Fibroblast of pulmonary artery (primary cell): ENCODE results near the gene NCK2.

Source experiments
- DNase-seq: peaks from one replicate; pipeline ENCODE4 v3.0.0-alpha.2; 2010; ENCODE audit warnings: low read depth
- H3K4me3 ChIP-seq: replicated peaks from 2 replicates; pipeline ENCODE4 v1.5.1; 2011; ENCODE audit warnings: low read depth, mild to moderate bottlenecking, control low read depth, low read length, moderate library complexity
- TF ChIP-seq, protein P1 (sequence below): IDR thresholded peaks from 2 replicates; pipeline ENCODE4 v1.5.1; 2011; ENCODE audit warnings: mild to moderate bottlenecking, control low read depth, low read length, inconsistent platforms; ENCODE audit errors: missing control alignments

Gene NCK2

DNA sequence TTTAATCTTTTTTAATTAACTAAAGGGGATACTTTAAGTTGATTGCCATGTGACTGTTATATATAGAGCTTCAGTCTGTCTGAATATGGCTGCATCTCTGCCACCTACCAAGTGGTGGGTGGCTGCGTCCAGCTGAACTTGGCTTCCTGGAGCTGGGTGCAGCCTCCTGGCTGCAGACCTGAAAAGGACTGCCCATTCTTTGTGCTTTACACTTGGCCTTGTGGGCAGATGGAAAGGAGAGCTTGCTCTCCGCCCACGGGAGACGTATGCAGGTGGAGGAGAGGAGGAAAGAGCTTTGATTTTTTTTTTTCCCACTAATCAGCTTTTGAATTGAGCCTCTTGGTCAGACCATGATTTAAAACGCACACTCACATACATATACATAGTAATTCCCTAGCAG, 34.7 kb downstream of the NCK2 start:
- no peak overlapping the region for H3K4me3 ChIP-seq
- TF ChIP-seq, protein P1, sequence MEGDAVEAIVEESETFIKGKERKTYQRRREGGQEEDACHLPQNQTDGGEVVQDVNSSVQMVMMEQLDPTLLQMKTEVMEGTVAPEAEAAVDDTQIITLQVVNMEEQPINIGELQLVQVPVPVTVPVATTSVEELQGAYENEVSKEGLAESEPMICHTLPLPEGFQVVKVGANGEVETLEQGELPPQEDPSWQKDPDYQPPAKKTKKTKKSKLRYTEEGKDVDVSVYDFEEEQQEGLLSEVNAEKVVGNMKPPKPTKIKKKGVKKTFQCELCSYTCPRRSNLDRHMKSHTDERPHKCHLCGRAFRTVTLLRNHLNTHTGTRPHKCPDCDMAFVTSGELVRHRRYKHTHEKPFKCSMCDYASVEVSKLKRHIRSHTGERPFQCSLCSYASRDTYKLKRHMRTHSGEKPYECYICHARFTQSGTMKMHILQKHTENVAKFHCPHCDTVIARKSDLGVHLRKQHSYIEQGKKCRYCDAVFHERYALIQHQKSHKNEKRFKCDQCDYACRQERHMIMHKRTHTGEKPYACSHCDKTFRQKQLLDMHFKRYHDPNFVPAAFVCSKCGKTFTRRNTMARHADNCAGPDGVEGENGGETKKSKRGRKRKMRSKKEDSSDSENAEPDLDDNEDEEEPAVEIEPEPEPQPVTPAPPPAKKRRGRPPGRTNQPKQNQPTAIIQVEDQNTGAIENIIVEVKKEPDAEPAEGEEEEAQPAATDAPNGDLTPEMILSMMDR, result no peak
- no peak for DNase-seq

DNA sequence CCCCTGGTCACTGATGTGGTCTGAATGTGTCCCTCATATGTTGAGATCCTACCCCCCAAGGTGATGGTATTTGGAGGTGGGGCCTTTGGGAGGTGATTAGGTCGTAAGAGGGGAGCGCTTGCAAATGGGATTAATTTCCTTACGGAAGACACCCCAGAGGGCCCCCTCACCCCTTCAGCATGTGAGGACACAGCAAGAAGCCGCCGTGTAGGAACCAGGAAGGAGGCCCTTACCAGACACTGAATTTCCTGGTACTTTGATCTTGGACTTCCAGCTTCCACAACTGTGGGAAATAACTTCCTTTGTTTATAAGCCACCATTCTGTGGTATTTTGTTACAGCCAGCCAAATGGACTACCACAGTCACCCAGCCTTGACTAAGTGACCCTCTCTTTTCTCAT, 35.9 kb downstream of the NCK2 start:
- no peak overlapping the region for H3K4me3 ChIP-seq
- no peak for DNase-seq
- TF ChIP-seq, protein P1, result no peak

- TF ChIP-seq, protein P1, result no peak
- peak; percentile 60 for DNase-seq
- no peak overlapping the region for H3K4me3 ChIP-seq
These were observed 36.7 kb downstream of the NCK2 start for GRCh38 chr2:105781274-105781978.

- DNase-seq, result no peak
- TF ChIP-seq, protein P1, result no peak
- no peak overlapping the region for H3K4me3 ChIP-seq
These were observed 37.4 kb downstream of the NCK2 start for GRCh38 chr2:105782123-105782522.

DNA sequence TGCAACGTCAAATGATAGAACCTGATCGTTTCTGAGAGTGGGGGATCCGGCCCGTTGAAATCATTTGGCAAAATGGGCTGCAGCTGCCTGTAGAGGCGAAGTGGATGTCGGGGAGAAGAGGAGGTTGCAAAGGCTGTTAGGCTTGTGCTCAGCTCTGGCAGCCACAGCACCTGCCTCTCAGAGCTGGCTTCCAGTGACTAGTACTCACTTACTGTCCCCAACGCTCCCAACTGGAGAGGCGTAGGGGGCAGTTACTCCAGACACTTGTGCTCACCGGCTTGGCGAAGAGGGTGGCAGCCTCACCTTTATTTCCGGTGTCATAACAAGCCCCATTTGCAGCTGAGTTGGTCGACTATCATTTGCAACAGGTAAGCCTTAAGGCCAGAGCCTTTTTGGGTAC, 37.9 kb downstream of the NCK2 start:
- H3K4me3 ChIP-seq, result no peak overlapping the region
- DNase-seq, result no peak
- TF ChIP-seq, protein P1, result no peak

DNA sequence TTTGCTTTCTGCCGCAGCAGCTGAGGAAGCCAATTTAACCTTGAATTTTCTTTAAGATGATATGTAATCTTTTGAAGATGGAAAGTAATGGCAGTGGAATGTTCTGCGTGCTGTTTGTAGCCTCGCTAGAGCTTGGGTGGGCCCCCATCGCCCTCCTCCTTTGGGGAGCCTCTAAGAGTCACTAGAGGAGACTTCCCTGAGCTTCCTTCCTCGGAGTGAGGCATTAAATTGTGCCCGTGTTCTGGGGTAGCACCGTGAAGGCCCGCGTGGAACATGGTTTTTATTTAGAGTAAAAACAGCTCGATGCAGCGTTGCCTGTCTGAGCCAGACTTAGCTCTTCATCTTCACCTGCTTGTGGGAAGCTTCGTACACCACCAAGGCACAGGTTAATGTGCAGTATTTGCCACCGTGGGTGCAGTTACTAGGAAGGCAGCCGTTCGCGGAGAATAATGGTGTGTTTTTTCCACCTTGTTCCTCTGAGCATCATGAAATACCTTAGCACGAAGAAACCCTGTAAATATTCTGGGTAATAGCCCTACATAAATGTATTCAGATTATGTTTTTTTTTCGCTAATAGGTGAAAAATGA, 38.5 kb downstream of the NCK2 start:
- H3K4me3 ChIP-seq, result no peak overlapping the region
- TF ChIP-seq, protein P1, result no peak
- no peak for DNase-seq

DNA sequence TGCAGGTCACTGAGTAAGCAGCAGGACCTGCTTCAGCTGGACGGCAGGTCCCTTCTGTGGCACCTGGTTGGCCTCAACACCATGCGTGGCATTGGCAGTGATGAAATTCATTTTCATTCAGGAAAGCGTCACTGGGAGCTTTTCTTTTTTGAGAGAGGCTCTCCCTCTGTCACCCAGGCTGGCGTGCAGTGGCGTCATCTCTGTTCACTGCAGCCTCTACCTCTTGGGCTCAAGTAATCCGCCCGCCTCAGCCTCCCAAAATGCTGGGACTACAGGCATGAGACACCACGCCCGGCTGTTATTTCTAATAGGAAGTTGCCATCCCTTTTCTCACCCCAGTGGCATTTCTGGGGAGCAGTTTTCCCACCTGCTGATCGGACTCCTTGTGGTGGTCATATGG, 39.3 kb downstream of the NCK2 start:
- no peak for DNase-seq
- no peak overlapping the region for H3K4me3 ChIP-seq
- TF ChIP-seq, protein P1, result no peak
